Measurements from ENCODE around the gene FADS6.

DNA sequence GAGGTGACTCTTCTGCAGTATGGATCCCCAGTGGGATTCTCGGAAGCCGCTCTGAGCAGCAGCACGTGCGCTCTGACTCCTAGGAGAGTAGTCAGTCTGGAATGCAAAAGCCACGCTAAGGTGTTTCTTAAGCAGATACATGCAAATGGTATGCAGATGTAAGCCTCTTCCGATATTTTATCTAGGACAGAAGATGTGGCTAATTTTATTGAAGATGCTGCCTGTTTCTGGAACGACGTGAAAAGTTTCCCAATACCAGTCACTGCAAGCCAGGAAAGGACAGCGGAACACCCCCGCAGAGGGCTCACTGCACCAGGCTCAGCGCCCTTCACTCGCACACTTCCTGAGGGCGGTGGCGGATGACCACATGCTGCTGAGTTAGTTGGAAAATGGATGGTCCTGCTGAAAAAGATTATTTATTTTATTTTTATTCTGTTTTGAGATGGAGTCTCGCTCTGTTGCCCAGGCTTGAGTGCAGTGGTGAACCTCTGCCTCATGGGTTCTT lies 10.1 kb downstream of the FADS6 start:
- TF ChIP-seq, protein P1, sequence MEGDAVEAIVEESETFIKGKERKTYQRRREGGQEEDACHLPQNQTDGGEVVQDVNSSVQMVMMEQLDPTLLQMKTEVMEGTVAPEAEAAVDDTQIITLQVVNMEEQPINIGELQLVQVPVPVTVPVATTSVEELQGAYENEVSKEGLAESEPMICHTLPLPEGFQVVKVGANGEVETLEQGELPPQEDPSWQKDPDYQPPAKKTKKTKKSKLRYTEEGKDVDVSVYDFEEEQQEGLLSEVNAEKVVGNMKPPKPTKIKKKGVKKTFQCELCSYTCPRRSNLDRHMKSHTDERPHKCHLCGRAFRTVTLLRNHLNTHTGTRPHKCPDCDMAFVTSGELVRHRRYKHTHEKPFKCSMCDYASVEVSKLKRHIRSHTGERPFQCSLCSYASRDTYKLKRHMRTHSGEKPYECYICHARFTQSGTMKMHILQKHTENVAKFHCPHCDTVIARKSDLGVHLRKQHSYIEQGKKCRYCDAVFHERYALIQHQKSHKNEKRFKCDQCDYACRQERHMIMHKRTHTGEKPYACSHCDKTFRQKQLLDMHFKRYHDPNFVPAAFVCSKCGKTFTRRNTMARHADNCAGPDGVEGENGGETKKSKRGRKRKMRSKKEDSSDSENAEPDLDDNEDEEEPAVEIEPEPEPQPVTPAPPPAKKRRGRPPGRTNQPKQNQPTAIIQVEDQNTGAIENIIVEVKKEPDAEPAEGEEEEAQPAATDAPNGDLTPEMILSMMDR (IDR thresholded peaks at IDR 0.05; ENCODE audit: extremely low read depth in 1 of 2, insufficient read depth in 1 of 2, low read depth in 1 of 2, low read length in 2 of 2) = no peak
- TF ChIP-seq POLR2A (IDR thresholded peaks at IDR 0.05; ENCODE audit: low read depth, low read length) (no peak), EZH2 (IDR thresholded peaks at IDR 0.05; ENCODE audit: borderline replicate concordance, low read depth, low read length, severe bottlenecking) (no peak), POLR2AphosphoS5 (IDR thresholded peaks at IDR 0.05; ENCODE audit: insufficient read depth, low read depth, low read length) (no peak), JUN (IDR thresholded peaks at IDR 0.05; ENCODE audit: borderline replicate concordance, insufficient read depth, insufficient read length, low read depth) (no peak), GATA2 (IDR thresholded peaks at IDR 0.05; ENCODE audit: insufficient read depth, insufficient read length, low read depth, low read length) (no peak), MYC (IDR thresholded peaks at IDR 0.05; ENCODE audit: low read depth, low read length) (no peak), FOS (IDR thresholded peaks at IDR 0.05; ENCODE audit: borderline replicate concordance, insufficient read depth, low read length) (no peak)
- TF ChIP-seq, protein P2, sequence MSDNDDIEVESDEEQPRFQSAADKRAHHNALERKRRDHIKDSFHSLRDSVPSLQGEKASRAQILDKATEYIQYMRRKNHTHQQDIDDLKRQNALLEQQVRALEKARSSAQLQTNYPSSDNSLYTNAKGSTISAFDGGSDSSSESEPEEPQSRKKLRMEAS (IDR thresholded peaks at IDR 0.05; ENCODE audit: insufficient read depth, insufficient read length) = no peak

Measured in endothelial cell of umbilical vein (primary cell).